ENCODE measurements around the gene AKAP13.

- TF ChIP-seq CTCF (IDR thresholded peaks at IDR 0.05): no peak
- no peak for TF ChIP-seq ZFX (IDR thresholded peaks at IDR 0.05; ENCODE audit: borderline replicate concordance)
Measured at GRCh38 chr15:85440451-85440850, 60.0 kb downstream of the AKAP13 start.

All from 22Rv1 (cell line).